ENCODE measurements around the gene LRP4.

DNA sequence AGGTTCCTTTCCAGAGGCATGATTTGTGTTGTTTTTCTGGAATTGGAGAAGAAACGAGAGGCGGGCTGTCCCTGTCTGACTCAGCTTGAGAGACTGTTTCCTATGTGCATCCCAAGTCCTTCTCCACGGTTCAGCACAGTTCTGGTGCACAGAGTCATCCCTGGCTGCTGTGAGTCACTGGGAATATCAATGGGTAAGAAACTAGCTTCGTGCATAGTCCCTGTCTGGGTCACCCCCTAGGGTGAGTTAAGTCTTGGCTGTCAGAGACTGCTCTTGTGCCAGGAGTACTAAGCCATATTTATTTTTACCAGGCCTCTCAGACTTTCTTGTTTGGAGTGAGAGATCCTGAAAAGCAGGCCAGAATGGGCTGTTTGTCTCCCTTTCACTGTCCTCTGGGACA, 2.4 kb upstream of the LRP4 start:
- TF ChIP-seq, protein P1, sequence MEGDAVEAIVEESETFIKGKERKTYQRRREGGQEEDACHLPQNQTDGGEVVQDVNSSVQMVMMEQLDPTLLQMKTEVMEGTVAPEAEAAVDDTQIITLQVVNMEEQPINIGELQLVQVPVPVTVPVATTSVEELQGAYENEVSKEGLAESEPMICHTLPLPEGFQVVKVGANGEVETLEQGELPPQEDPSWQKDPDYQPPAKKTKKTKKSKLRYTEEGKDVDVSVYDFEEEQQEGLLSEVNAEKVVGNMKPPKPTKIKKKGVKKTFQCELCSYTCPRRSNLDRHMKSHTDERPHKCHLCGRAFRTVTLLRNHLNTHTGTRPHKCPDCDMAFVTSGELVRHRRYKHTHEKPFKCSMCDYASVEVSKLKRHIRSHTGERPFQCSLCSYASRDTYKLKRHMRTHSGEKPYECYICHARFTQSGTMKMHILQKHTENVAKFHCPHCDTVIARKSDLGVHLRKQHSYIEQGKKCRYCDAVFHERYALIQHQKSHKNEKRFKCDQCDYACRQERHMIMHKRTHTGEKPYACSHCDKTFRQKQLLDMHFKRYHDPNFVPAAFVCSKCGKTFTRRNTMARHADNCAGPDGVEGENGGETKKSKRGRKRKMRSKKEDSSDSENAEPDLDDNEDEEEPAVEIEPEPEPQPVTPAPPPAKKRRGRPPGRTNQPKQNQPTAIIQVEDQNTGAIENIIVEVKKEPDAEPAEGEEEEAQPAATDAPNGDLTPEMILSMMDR (IDR thresholded peaks at IDR 0.05), result no peak
- TF ChIP-seq POLR2A (IDR thresholded peaks at IDR 0.05), result no peak

All from testis (tissue), 2 donors.